WERI-Rb-1 (cell line): ENCODE measurements around the gene PRAMEF7.
"Not testable (repeated sequence)": the region's sequence is repeated elsewhere in the genome, so short reads cannot be mapped to it uniquely, and the experiment has no call there.

ENCODE experiments used
- DNase-seq: peaks from one replicate; pipeline ENCODE4 v3.0.0-alpha.2; 2020
- H3K27ac ChIP-seq: fragments of 250-450 bp; sonication (Bioruptor Pico); 2 replicates; pipeline ENCODE4 v1.5.1; 2020; ENCODE audit warnings: mild to moderate bottlenecking, moderate library complexity
- H3K27me3 ChIP-seq: fragments of 250-450 bp; sonication (Bioruptor Pico); 2 replicates; pipeline ENCODE4 v1.5.1; 2021; ENCODE audit warnings: mild to moderate bottlenecking, low read depth, moderate library complexity; ENCODE audit not compliant: insufficient read depth, severe bottlenecking
- H3K36me3 ChIP-seq: fragments of 250-450 bp; sonication (Bioruptor Pico); 2 replicates; pipeline ENCODE4 v1.5.1; 2020; ENCODE audit warnings: mild to moderate bottlenecking, moderate library complexity
- H3K4me3 ChIP-seq: 2 replicates; pipeline ENCODE4 v1.5.1; 2011; ENCODE audit warnings: low read depth, mild to moderate bottlenecking, control low read depth, low read length
- H3K9me3 ChIP-seq: fragments of 250-450 bp; sonication (Bioruptor Pico); 2 replicates; pipeline ENCODE4 v1.5.1; 2021; ENCODE audit warnings: mild to moderate bottlenecking, moderate library complexity; ENCODE audit not compliant: severe bottlenecking

PRAMEF7 gene

DNA sequence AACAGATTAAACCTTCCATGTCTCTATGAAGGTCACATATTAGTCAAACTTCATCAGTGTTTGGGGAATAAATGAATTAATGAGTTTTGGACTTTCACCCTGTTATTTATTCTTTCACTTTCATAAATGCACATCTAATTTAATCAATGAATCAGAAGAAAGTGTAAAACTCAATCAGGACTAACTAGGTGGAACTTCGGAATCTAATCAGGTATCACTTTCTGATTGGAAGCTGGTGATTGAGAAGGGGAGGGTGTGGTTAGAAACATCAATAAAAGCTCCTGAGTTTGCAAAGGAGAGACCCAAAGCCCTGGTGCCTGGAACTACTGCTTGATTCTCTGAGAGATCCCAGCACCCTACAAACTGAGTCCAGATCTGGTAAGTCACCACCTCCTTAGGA is at the start of gene PRAMEF7:
TSS of gene PRAMEF7 (plus strand) at position 301 of the 400 bp plus-strand sequence. CDS start 1,083 bp downstream, outside the sequence.
- not testable (repeated sequence) for H3K4me3 ChIP-seq, DNase-seq, H3K27ac ChIP-seq, H3K36me3 ChIP-seq, H3K9me3 ChIP-seq, H3K27me3 ChIP-seq

DNA sequence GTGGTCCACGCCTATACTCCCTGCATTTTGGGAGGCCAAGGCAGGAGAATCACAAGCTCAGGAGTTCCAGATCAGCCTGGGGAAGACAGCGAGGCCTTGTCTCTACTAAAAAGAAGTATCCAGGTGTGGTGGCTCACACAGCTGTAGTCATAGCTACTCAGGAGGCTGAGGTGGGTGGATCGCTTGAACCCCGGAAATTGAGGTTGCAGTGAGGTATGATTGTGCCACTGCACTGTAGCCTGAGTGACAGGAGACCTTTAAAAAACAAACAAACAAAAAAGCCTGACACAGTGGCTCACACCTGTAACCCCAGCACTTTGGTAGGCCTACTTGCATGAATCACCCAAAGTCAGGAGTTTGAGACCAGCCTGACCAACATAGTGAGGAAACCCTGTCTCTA is 38.0 kb upstream of the PRAMEF7 start:
- H3K4me3 ChIP-seq, H3K27me3 ChIP-seq, H3K36me3 ChIP-seq, H3K27ac ChIP-seq, DNase-seq, H3K9me3 ChIP-seq: not testable (repeated sequence)

DNA sequence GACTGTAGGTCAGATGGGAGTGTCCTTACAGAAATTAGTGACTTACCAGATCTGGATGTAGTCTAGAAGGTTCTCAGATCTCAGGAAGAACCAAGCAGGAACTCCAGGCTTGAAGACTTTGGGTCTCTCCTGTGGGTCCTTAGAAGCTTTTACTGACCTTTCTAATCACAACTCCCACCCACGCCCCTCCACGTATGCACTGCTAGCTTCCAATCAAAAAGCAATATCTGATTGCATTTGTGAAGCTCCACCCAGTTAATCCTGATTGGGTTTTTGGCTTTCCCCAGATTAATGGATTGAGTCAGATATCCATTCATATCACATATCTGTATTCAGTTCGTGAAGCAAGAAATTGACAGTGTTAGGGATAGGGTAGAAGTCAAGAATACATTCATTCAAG is 30.3 kb upstream of the PRAMEF7 start, which contains the start of gene PRAMEF4:
TSS of gene PRAMEF4 (minus strand) at position 101 of the 400 bp plus-strand sequence. CDS start 2,807 bp downstream, outside the sequence.
- H3K27ac ChIP-seq, H3K9me3 ChIP-seq, H3K4me3 ChIP-seq, H3K36me3 ChIP-seq, DNase-seq, H3K27me3 ChIP-seq: not testable (repeated sequence)

DNA sequence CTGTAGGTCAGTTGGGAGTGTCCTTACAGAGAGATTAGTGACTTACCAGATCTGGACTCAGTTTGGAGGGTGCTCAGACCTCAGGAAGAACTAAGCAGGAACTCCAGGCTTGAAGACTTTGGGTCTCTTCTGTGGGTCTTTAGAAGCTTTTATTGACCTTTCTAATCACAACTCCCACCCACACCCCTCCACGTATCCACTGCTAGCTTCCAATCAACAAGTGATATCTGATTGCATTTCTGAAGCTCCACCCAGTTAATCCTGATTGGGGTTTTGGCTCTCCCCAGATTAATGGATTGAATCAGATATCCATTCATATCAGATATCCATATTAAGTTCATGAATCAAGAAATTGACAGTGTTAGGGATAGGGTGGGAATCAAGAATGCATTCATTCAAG is 18.2 kb upstream of the PRAMEF7 start, which contains the start of gene PRAMEF10:
TSS of gene PRAMEF10 (minus strand) at position 101 of the 400 bp plus-strand sequence. CDS start 2,423 bp downstream, outside the sequence.
- H3K27ac ChIP-seq, H3K27me3 ChIP-seq, H3K9me3 ChIP-seq, H3K4me3 ChIP-seq, DNase-seq, H3K36me3 ChIP-seq: not testable (repeated sequence)

DNA sequence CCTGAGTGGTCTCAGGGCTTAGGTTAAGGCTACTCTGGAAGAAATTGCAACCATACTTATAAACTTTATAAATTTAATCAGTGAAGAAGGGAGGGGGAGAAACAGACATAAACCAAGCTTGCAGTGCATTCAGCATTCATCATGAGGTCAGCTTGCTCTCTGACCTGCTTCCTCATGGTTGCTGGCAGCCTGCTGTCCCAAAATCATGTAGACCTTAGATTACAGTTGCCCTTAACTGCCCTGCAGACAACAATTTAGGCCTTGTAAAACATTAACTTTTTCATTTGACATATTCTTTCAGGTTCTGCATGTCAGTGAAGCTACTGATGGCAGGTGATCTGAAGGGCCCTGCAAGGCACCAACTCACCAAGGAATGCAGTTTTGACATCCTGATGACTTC is 17.2 kb upstream of the PRAMEF7 start:
- not testable (repeated sequence) for H3K27ac ChIP-seq

DNA sequence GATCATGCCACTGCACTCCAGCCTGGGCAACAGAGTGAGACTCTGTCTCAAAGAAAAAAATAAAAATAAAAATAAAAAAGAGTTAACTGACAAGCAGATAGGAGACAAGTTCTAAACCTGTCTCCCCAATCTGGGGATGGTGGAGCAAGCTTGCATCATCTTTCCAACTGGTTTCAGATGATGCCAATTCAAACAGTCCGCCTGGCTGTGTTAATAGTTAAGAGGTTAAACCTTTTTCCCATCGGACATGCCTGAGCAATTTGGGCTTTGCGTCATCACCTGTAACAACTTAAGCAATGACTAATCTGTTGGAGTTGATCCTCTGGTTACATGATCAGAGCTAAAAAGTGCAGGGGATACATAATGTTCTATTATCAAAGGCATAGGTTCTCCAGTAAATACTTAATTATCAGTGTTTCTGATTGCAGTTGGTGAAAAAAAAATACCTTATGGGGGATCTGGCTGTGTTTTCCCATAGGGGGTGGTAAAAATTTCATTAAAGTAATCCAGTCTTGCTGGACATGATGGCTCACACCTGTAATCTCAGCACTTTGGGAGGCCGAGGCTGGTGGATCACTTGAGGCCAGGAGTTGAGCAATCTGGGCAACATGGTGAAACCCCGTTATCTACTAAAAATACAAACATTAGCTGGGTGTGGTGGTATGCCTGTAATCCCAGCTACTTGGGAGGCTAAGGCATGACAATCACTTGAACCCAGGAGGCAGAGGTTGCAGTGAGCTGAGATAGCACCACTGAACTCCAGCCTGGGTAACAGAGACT is 12.4 kb upstream of the PRAMEF7 start:
- not testable (repeated sequence) for H3K36me3 ChIP-seq, H3K4me3 ChIP-seq, DNase-seq, H3K27ac ChIP-seq, H3K9me3 ChIP-seq, H3K27me3 ChIP-seq

More for the DNA sequence above, 17.2 kb upstream of the PRAMEF7 start:
- H3K27me3 ChIP-seq, H3K9me3 ChIP-seq, DNase-seq, H3K36me3 ChIP-seq, H3K4me3 ChIP-seq: not testable (repeated sequence)

DNA sequence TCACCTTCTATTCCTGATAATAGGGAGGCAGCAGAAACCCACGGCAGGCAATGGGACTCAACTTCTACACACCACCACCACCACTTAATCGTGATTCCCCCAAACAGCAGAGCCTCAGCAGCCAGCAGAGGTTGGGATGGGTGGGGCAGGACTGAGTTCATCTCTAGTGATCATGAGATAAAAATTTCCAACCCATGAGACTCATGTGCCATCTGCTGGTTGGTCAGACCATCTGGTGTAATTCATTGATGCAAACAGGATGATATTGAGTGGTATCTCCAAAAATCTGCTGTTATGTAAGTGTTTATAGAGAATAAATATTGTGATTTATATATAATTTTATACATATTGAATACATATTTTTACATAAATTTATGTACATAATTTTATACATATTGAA is 5.3 kb downstream of the PRAMEF7 start:
- DNase-seq, H3K36me3 ChIP-seq: not testable (repeated sequence)

DNA sequence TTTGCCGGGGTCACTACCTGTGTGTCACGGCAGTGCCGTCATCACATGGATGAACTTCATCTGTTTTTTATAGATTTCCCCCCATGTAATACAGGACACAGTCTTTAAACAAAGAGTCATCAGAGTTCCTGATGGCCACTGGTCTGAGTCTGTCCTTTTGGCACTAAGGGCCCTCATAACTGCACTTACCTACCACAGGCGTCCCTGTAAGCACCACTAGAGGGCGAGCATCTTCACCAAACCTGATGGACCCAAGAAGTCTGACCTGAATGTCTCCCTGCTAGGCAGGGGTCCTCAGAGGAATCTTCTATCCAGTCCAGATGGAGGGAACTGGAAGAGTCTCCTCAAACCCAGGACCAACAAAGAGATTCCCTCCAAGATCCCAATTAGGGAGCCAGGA is 8.0 kb downstream of the PRAMEF7 start:
- not testable (repeated sequence) for H3K4me3 ChIP-seq, H3K9me3 ChIP-seq, H3K27ac ChIP-seq, H3K36me3 ChIP-seq, DNase-seq, H3K27me3 ChIP-seq

More for the DNA sequence above, 5.3 kb downstream of the PRAMEF7 start:
- H3K27me3 ChIP-seq, H3K4me3 ChIP-seq, H3K27ac ChIP-seq, H3K9me3 ChIP-seq: not testable (repeated sequence)

DNA sequence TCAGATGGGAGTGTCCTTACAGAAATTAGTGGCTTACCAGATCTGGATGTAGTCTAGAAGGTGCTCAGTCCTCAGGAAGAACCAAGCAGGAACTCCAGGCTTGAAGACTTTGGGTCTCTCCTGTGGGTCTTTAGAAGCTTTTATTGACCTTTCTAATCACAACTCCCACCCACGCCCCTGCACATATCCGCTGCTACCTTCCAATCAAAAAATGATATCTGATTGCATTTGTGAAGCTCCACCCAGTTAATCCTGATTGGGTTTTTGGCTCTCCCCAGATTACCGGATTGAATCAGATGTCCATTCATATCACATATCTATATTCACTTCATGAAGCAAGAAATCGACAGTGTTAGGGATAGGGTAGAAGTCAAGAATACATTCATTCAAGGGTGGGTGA is 31.1 kb downstream of the PRAMEF7 start, which contains the start of gene PRAMEF6:
TSS of gene PRAMEF6 (minus strand) at position 101 of the 400 bp plus-strand sequence. CDS start 5,062 bp downstream, outside the sequence.
- not testable (repeated sequence) for H3K27ac ChIP-seq, H3K27me3 ChIP-seq, H3K4me3 ChIP-seq, H3K36me3 ChIP-seq, H3K9me3 ChIP-seq, DNase-seq
